Panc1 (cell line): ENCODE results near the gene ARPC4. TPM values are rescaled to one million over a fixed set of nuclear protein-coding genes. Genes with fewer than 3 reads are reported as not detected.

Experiments used
- ATAC-seq: fragments of 200-7000 bp; cut with Tn5 transposase; 2 replicates; pipeline ENCODE4 v1.9.1; 2020; ENCODE audit warnings: mild to moderate bottlenecking, moderate library complexity
- BruUV-seq: library from RNA; stranded (reverse); fragments of 400-500 nt; replicated peaks from 2 replicates; lab custom pipeline; 2021; lab: Mats Ljungman, UMichigan
- CTCF ChIA-PET: fragments of 300-600 bp; sonication (Branson Sonifier 250); formaldehyde crosslinking; loops from one replicate; lab custom pipeline; 2022; ENCODE audit warnings: antibody characterized with exemption; lab: Charles Lee
- POLR2A ChIA-PET: fragments of 300-600 bp; sonication (Branson Sonifier 250); formaldehyde crosslinking; loops from one replicate; lab custom pipeline; 2022; ENCODE audit warnings: antibody characterized with exemption; lab: Charles Lee
- DNase-seq: peaks from one replicate; pipeline ENCODE4 v3.0.0-alpha.2; 2010; ENCODE audit warnings: low read depth, low spot score
- H3K27ac ChIP-seq: 2 replicates; pipeline ENCODE4 v1.5.1; 2011; ENCODE audit warnings: mild to moderate bottlenecking, low read length, inconsistent platforms
- H3K27me3 ChIP-seq: fragments of 200-500 bp; sonication (Bioruptor generic); 2 replicates; pipeline ENCODE4 v1.6.0; 2014; ENCODE audit warnings: low read length, inconsistent platforms; ENCODE audit not compliant: control insufficient read depth, insufficient read depth
- H3K36me3 ChIP-seq: fragments of 200-500 bp; sonication (Bioruptor generic); 2 replicates; pipeline ENCODE4 v1.5.1; 2014; ENCODE audit warnings: inconsistent platforms, mild to moderate bottlenecking, low read length, moderate library complexity; ENCODE audit not compliant: control insufficient read depth, insufficient read depth
- H3K4me1 ChIP-seq: 2 replicates; pipeline ENCODE4 v1.5.1; 2011; ENCODE audit warnings: inconsistent platforms, mild to moderate bottlenecking, low read length, moderate library complexity; ENCODE audit not compliant: control insufficient read depth, insufficient read depth
- H3K4me3 ChIP-seq, 2 experiments: 2 replicates each; pipeline ENCODE4 v1.5.1; 2011 to 2012; ENCODE audit warnings: low read depth in 2 of 2, low read length in 2 of 2, mild to moderate bottlenecking in 2 of 2, inconsistent platforms in 1 of 2, moderate library complexity in 1 of 2
- H3K9me3 ChIP-seq: fragments of 200-500 bp; sonication (Bioruptor generic); 2 replicates; pipeline ENCODE4 v1.5.1; 2014; ENCODE audit warnings: low read depth, mild to moderate bottlenecking, inconsistent platforms, low read length, moderate library complexity; ENCODE audit not compliant: control insufficient read depth, insufficient read depth
- POLR2AphosphoS5 ChIP-seq: IDR thresholded peaks from 2 replicates; pipeline ENCODE4 v1.6.1; 2012; ENCODE audit warnings: mild to moderate bottlenecking, low read depth, low read length, moderate library complexity
- SIN3A ChIP-seq: IDR thresholded peaks from 2 replicates; pipeline ENCODE4 v1.6.1; 2012; ENCODE audit warnings: low read depth, mild to moderate bottlenecking, low read length, moderate library complexity, borderline replicate concordance; ENCODE audit not compliant: insufficient read depth
- TCF7L2 ChIP-seq: IDR thresholded peaks from 2 replicates; pipeline ENCODE4 v1.6.1; 2011; ENCODE audit warnings: mild to moderate bottlenecking, low read depth, low read length, inconsistent platforms
- in situ Hi-C: cut with HindIII; loops from 2 replicates; pipeline ENCODE4 v1.10.0; 2016; ENCODE audit warnings: low sequenced_read_pairs, low pct_unique_long_range_greater_than_20kb
- intact Hi-C: fragments of 100-400 bp; cut with micrococcal nuclease; formaldehyde crosslinking; loops from one replicate; pipeline ENCODE4 v1.10.0; 2022; ENCODE audit not compliant: unreplicated experiment
- total RNA-seq: library from RNA; stranded (reverse); gene quantifications from one replicate; pipeline ENCODE4 v1.2.1, GENCODE V29; 2021; ENCODE audit not compliant: unreplicated experiment
- TF ChIP-seq, protein P1 (sequence below), 2 experiments: IDR thresholded peaks; 2 replicates each; pipeline ENCODE4 v1.6.1; 2011 to 2012; ENCODE audit warnings: low read depth in 2 of 2, control low read depth in 1 of 2, low read length in 1 of 2, mild to moderate bottlenecking in 1 of 2, moderate library complexity in 1 of 2; ENCODE audit not compliant: insufficient read depth in 1 of 2
- TF ChIP-seq, protein P2 (sequence below): fragments of 450-650 bp; IDR thresholded peaks from 2 replicates; pipeline ENCODE4 v1.5.1; 2017; ENCODE audit warnings: mild to moderate bottlenecking

Gene ARPC4
- total RNA-seq, 1 experiment from 2014 or later: 117 TPM

DNA sequence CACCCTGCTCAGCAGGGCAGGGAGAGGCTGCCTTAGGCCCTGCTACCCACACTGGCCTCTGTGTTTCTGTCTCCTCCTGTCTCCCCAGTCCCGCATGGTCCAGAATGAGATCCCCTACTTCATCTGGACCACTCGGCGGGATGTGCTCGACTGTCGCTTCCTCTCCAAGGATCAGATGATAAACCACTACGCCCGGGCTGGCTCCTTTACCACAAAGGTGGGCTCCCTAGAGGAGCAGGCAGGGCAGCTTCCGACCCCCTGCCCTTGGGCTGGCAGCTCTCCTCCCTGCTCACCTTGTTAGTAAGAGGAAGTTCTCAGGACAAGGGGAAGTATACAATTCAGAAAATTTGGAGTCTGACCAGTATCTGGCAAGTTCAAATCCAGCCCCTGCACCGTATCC lies 23.1 kb downstream of the ARPC4 start:
- TF ChIP-seq, protein P1, sequence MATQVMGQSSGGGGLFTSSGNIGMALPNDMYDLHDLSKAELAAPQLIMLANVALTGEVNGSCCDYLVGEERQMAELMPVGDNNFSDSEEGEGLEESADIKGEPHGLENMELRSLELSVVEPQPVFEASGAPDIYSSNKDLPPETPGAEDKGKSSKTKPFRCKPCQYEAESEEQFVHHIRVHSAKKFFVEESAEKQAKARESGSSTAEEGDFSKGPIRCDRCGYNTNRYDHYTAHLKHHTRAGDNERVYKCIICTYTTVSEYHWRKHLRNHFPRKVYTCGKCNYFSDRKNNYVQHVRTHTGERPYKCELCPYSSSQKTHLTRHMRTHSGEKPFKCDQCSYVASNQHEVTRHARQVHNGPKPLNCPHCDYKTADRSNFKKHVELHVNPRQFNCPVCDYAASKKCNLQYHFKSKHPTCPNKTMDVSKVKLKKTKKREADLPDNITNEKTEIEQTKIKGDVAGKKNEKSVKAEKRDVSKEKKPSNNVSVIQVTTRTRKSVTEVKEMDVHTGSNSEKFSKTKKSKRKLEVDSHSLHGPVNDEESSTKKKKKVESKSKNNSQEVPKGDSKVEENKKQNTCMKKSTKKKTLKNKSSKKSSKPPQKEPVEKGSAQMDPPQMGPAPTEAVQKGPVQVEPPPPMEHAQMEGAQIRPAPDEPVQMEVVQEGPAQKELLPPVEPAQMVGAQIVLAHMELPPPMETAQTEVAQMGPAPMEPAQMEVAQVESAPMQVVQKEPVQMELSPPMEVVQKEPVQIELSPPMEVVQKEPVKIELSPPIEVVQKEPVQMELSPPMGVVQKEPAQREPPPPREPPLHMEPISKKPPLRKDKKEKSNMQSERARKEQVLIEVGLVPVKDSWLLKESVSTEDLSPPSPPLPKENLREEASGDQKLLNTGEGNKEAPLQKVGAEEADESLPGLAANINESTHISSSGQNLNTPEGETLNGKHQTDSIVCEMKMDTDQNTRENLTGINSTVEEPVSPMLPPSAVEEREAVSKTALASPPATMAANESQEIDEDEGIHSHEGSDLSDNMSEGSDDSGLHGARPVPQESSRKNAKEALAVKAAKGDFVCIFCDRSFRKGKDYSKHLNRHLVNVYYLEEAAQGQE (IDR thresholded peaks at IDR 0.05; ENCODE audit: insufficient read depth in 1 of 2, low read depth in 2 of 2, low read length in 1 of 2): no peak
- TF ChIP-seq TCF7L2 (no peak), SIN3A (no peak), POLR2AphosphoS5 (no peak)
- TF ChIP-seq, protein P2, sequence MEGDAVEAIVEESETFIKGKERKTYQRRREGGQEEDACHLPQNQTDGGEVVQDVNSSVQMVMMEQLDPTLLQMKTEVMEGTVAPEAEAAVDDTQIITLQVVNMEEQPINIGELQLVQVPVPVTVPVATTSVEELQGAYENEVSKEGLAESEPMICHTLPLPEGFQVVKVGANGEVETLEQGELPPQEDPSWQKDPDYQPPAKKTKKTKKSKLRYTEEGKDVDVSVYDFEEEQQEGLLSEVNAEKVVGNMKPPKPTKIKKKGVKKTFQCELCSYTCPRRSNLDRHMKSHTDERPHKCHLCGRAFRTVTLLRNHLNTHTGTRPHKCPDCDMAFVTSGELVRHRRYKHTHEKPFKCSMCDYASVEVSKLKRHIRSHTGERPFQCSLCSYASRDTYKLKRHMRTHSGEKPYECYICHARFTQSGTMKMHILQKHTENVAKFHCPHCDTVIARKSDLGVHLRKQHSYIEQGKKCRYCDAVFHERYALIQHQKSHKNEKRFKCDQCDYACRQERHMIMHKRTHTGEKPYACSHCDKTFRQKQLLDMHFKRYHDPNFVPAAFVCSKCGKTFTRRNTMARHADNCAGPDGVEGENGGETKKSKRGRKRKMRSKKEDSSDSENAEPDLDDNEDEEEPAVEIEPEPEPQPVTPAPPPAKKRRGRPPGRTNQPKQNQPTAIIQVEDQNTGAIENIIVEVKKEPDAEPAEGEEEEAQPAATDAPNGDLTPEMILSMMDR: no peak
- ChIA-PET CTCF (no interaction called here), POLR2A (no interaction called here)
- in situ Hi-C loops (no loop called here), intact Hi-C loops (no loop called here)
- Histone ChIP-seq H3K9me3 (no peaks in the 10 kb centered on the region), H3K4me3 (no peak overlapping the region), H3K4me1 (no peaks in the 10 kb centered on the region), H3K36me3 (no peaks in the 10 kb centered on the region), H3K27me3 (no peaks in the 10 kb centered on the region), H3K27ac (no peak overlapping the region)
- ATAC-seq (no peak), DNase-seq (no peak)
- BruUV-seq: no TSS peak

- ChIA-PET CTCF (no interaction called here), POLR2A (no interaction called here)
- Histone ChIP-seq H3K9me3 (no peaks in the 10 kb centered on the region), H3K4me3 (no peak overlapping the region), H3K27me3 (no peaks in the 10 kb centered on the region), H3K4me1 (no peaks in the 10 kb centered on the region), H3K27ac (no peak overlapping the region), H3K36me3 (no peaks in the 10 kb centered on the region)
- TF ChIP-seq, protein P1 (IDR thresholded peaks at IDR 0.05; ENCODE audit: insufficient read depth in 1 of 2, low read depth in 2 of 2, low read length in 1 of 2): no peak
- TF ChIP-seq SIN3A (no peak), POLR2AphosphoS5 (no peak), TCF7L2 (no peak)
- TF ChIP-seq, protein P2: no peak
- in situ Hi-C loops: no loop called here
- no TSS peak for BruUV-seq
- intact Hi-C loops: no loop called here
- ATAC-seq: no peak
- no peak for DNase-seq
Measured at GRCh38 chr3:9817436-9817835, 24.6 kb downstream of the ARPC4 start.
